Dedifferentiated amniotic fluid mesenchymal stem cell (primary cell): ENCODE results near the gene EP400.
"Not testable (repeated sequence)": the region's sequence is repeated elsewhere in the genome, so short reads cannot be mapped to it uniquely, and the experiment has no call there.

Source experiments
- DNase-seq: peaks from one replicate; pipeline ENCODE4 v3.0.0-alpha.2; 2016; ENCODE audit errors: extremely low spot score

The EP400 gene

GRCh38 chr12:132089407-132089910 lies 139.7 kb downstream of the EP400 start:
- DNase-seq: no peak

DNA sequence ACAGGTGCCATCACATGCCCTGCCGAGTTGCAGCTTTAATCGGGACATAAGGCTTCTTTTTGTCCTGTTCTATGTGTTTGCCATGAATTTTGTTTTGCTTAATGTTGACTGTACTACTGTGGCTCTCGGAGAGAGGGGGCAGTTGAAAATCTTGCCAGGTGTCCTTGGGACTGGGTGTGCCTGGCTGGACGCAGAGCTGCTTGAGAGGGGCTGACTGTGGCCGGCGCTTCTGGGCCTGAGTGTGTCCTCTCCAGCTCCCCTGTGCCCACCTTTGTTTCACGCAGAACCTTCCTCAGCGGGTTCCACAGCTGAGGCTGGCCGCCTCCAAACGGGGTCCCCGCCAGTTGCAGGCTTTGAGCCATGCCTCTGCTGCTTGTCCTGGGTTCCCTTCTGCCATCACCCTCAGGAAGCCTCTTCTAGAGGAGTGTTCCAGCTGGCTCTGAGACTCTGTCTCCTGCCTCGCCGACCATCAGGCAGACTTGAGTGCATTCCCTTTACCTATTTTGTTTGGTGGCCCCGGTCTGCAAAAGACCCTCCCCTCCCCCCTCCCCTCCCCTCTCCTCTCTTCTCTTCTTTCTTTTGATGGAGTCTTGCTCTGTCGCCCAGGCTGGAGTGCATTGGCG lies 144.6 kb downstream of the EP400 start:
- no peak for DNase-seq

DNA sequence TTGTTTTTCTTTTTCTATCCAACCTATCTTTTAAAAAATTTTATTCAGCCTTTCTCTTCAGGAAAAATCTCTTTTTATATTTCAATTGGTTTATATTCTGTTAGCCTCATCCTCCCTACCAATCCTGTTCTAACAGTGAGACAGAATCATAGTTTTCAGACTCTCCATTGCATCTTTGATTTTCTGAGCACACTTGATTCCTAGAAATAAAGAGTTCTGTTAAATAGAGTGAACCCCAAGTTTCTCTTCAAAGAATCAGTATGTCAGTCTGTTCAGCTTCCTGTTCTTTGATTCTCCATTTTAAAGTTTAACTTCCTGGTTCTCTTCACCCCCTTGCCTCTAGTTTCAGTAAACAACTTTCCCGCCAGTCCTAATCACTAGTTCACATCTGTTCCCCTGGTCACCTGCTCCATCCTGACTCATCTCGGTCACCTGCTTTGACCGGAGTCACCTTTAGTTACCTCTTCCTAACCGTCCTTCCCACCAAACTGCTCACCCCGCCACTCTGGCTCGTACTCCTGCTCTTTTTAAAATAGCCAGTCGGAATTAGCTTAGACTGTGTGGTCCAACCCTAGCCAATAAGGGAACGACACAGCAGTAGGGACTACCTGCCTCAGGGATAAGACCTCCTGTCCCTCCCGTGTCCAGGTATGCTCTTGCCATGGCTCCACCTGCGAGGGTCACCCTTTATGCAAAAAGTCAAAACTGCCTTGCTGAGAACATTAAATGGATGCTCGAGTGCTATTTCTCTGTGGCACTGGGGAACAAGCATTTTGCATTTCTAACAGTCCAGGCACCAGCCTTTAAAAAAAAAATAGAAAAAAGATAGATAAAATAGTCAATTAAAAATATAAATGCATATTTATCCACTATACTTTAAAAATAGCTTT lies 146.0 kb downstream of the EP400 start:
- no peak for DNase-seq

- no peak for DNase-seq
These were observed 150.0 kb downstream of the EP400 start for GRCh38 chr12:132099739-132100138.

DNA sequence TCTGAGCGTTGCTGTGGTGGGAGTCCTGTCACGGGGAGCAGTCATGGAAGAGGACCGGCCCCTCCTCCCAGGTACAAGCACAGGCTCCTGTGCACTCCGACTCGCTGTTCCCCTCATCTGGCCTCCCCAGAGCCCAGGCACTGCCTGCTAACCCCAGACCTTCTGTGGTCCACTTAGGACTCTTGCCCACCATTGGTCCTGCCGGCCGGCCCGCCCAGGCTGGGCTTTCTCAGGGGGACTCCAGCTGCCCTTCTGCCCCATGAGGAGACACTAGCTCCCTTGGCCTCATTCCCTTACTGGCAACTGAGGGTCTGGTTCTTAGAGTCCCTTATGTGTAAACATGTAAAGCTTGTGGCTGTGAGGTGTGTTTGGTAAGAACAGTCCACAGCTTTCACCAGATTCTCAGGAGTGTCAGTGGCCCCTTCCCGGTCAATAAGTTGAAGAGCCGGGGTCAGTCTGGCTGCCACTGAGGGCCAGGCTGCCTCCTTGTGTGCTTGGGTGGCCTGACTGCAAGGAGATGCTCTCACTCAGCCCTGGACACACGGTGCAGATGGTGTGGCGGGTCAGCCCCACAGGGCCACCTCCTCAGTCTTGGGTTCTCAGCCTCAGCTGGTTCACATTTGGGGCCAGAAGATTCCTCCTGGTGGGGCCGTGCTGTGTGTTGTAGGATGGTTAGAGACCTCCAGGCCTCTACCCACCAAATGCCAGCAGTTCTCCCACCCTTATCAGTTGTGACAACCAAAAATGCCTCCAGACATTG lies 150.7 kb downstream of the EP400 start:
- no peak for DNase-seq

GRCh38 chr12:132102297-132102696 lies 152.6 kb downstream of the EP400 start:
- no peak for DNase-seq

GRCh38 chr12:132103072-132103471 lies 153.3 kb downstream of the EP400 start:
- DNase-seq: not testable (repeated sequence)

GRCh38 chr12:132103542-132104308 lies 154.0 kb downstream of the EP400 start:
- no peak for DNase-seq

DNA sequence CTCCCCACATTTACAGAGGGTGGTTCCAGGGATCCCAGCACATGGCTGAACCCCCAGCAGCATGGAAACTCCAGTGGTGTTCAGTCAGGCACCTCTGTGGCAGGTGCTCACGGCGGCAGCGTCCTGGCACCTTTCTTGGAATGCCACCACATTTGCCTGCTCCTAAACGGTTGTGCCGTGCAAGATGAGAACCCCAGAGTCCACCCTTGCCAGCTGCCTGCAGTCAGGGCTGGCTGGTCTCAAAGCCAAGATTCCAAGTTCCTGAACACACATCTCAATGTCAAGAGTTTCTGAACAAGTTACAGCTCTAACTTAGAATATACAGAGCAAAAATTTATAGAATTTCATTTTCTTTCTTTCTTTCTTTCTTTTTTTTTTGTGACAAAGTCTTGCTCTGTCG lies 155.7 kb downstream of the EP400 start:
- DNase-seq: no peak

GRCh38 chr12:132106921-132107320 lies 157.2 kb downstream of the EP400 start:
- no peak for DNase-seq

- no peak for DNase-seq
These were observed 158.6 kb downstream of the EP400 start for GRCh38 chr12:132108211-132108832.

DNA sequence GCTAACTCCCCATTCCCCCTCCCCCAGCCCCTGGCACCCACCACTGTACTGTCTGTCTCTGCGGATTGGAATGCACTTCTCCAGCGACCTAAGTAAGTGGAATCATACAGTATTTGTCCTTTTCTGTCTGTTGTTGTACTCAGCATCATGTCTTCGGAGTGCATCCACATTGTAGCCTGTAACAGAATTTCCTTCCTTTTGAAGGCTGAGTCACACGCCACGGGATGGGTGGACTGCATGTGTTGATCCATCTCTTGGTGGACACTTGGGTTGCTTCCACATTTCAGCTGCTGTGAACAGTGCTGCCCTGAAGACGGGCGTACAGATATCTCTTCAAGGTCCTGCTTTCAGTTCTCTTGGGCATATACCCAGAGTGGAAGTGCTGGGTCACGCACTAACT lies 160.0 kb downstream of the EP400 start:
- no peak for DNase-seq

DNA sequence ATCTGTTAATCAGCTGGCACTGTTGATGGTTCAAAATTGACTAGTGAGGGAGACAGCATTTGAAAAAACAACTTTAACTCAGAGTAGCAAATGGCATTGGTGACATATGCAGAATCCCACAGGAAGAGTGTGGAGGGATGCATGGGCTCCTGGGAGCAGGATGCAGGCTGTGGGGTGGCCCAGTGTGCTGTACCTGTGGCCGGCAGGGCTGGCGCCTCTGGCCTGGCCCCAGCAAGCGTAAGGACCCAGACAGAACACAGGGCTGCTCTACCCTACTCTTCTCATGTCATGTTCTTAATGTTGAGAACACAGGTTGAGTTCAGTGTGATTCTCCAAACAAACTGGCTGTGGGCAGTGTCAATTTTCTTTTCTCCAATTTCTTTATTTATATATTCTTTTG lies 160.9 kb downstream of the EP400 start:
- no peak for DNase-seq

DNA sequence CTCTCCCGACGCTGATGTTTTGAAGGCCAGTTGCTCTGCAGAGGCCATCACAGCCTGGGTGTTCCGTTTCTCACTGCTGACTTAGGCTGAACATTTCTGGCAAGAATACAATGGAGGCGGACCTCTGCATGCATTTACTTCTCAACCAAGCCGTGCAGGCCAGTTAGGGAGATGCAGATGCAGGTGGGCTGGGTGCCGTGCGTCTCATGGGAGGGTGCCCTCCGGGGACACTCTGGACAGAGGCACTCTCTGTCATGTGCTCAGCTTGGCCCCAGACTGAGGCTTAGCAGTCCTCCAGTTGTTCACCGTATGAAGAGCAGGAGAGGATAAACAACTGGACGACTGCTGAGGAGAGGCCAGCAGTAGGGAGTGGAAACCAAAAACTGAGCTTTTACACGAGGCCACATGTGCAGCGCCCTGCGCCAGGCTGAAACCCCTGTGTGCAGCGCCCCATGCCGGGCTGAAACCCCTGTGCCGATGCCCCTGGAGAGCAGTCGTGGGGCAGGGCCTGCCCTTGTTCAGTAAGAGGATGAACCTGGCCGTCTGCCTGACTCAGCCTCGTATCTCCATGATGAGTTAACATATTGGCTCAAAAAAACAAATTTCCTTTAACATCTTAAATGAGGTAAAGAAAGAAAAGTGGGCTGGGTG lies 162.0 kb downstream of the EP400 start:
- no peak for DNase-seq

DNA sequence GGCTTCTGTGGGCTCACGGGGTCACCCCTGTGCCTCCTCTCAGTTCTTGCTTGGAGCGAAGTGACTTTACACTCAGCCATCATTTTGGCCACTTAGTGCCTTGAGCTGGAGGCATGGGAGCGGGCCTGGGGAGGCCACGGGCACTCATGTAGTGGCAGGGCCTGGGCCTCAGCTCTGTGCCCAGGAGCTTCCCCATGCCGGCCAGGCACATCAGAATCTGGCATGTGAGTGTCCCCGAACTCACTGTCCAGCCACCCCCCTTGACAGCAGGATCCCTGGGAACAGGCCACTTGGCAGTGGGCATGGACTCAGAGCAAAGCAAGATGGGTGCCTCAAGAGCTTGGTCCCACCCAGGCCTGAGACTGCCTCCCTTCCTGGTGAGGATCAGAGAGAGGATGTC lies 164.9 kb downstream of the EP400 start:
- no peak for DNase-seq

GRCh38 chr12:132115500-132115899 lies 165.8 kb downstream of the EP400 start:
- no peak for DNase-seq

DNA sequence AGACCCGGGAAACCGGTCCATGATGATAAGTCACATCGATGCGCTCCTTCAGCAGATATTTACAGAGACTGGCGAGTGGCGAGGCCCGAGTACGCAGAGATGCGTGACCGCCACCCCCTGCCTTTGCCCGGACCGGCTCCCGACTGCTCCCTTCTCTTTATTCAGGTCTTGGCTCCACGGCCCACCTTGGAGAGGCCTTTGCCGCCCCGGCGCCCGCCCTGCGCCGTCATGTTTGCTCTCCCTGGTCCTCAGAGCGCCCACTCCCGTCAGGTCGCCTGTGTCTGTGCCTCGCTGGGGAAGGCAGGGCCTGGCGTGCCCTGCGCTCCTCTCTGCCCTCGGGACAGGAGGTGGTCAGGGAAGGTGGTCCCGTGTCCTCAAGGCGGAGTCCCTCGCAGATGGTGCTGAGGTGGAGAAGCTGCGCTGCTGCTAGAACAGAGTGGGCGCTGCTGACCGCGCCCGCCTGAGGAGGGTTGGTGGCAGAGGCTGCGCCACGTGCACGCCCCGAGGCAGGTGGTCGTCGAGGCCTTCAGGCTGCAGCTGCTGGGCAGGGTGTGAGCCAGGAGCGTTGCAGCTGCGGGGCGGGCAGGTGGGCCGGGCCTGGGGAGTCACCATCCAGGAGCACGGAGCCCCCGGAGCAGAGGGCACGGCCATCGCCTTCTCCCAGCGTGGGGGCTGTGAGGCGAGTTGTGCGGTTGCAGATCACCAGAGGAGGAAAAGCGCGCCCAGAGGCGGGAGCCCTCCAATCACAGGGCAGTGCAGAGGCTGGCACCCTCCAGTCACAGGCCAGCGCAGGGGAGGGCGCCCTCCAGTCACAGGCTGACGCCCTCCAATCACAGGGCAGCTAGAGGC lies 167.2 kb downstream of the EP400 start:
- DNase-seq: no peak

DNA sequence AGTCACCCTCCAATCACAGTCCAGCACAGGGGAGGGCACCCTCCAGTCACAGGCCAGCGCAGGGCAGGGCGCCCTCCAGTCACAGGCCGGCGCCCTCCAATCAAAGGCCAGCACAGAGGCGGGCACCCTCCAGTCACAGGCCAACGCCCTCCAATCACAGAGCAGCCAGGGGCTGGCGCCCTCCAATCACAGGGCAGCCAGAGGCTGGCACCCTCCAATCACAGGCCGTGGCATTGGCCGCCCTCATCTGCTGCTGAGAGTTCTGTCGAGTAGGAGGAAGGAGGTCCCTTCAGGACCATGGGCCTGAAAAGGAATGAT lies 167.8 kb downstream of the EP400 start:
- no peak for DNase-seq

- no peak for DNase-seq
These were observed 169.1 kb downstream of the EP400 start for GRCh38 chr12:132118876-132119275.

DNA sequence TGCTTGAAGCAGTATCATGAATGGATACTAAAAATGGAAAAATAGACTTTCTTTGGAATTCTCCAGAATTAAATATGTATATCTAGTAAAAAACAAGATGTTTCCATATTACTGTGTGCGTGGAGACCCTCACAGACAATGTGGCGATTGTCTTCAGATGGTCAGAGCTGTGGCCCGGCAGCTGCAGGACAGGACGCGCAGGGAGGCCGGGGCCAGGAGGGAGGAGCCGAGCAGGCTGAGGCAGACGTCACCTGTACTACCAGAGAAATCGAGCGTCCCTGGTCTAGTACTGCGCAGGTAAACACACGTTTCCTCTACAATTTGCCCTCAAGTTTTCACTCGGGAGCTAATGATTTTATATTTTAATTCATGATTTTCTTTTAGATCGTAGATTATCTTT lies 171.5 kb downstream of the EP400 start:
- DNase-seq: no peak
